GM19023 (cell line): ENCODE data around the gene PLEKHD1.

Source experiments
- ATAC-seq: cut with Tn5 transposase; IDR thresholded peaks from one replicate; pipeline ENCODE4 v1.9.1; 2021; ENCODE audit warnings: mild to moderate bottlenecking, moderate library complexity; ENCODE audit not compliant: unreplicated experiment

Gene PLEKHD1

GRCh38 chr14:69506241-69506595 lies 21.7 kb downstream of the PLEKHD1 start:
- ATAC-seq, result no peak

- no peak for ATAC-seq
These were observed 34.0 kb downstream of the PLEKHD1 start for GRCh38 chr14:69518289-69519101.

GRCh38 chr14:69519204-69520100 lies 34.9 kb downstream of the PLEKHD1 start:
- no peak for ATAC-seq

- no peak for ATAC-seq
These were observed 37.5 kb downstream of the PLEKHD1 start for GRCh38 chr14:69522026-69522425.

GRCh38 chr14:69525896-69526295 lies 41.4 kb downstream of the PLEKHD1 start:
- ATAC-seq, result no peak

- no peak for ATAC-seq
These were observed 43.1 kb downstream of the PLEKHD1 start for GRCh38 chr14:69527635-69528034.

- no peak for ATAC-seq
These were observed 43.6 kb downstream of the PLEKHD1 start for GRCh38 chr14:69528143-69528542.

- ATAC-seq, result no peak
These were observed 44.4 kb downstream of the PLEKHD1 start for GRCh38 chr14:69528930-69529329.

GRCh38 chr14:69529563-69529962 lies 45.0 kb downstream of the PLEKHD1 start:
- ATAC-seq, result no peak

GRCh38 chr14:69530095-69530494 lies 45.6 kb downstream of the PLEKHD1 start:
- ATAC-seq, result no peak

GRCh38 chr14:69531135-69531534 lies 46.6 kb downstream of the PLEKHD1 start:
- ATAC-seq, result no peak

GRCh38 chr14:69532561-69533340 lies 48.2 kb downstream of the PLEKHD1 start:
- no peak for ATAC-seq

GRCh38 chr14:69535230-69535848 lies 50.8 kb downstream of the PLEKHD1 start:
- no peak for ATAC-seq

GRCh38 chr14:69536971-69537370 lies 52.4 kb downstream of the PLEKHD1 start:
- no peak for ATAC-seq

GRCh38 chr14:69537900-69538299 lies 53.4 kb downstream of the PLEKHD1 start:
- ATAC-seq, result no peak

- no peak for ATAC-seq
These were observed 54.2 kb downstream of the PLEKHD1 start for GRCh38 chr14:69538766-69539165.

GRCh38 chr14:69539631-69540410 lies 55.3 kb downstream of the PLEKHD1 start:
- no peak for ATAC-seq

GRCh38 chr14:69540654-69541335 lies 56.3 kb downstream of the PLEKHD1 start:
- ATAC-seq, result no peak

- ATAC-seq, result no peak
These were observed 57.8 kb downstream of the PLEKHD1 start for GRCh38 chr14:69542311-69542710.
